ENCODE measurements around the gene FFAR2.

The FFAR2 gene

GRCh38 chr19:35427187-35427586 lies 20.9 kb upstream of the FFAR2 start:
- DNase-seq, result no peak

- DNase-seq, result no peak
Measured at GRCh38 chr19:35429698-35430408, 18.2 kb upstream of the FFAR2 start.

- no peak for DNase-seq
Measured at GRCh38 chr19:35430409-35431144, 17.5 kb upstream of the FFAR2 start.

- no peak for DNase-seq
Measured at GRCh38 chr19:35431145-35431807, 16.8 kb upstream of the FFAR2 start.

- DNase-seq, result no peak
Measured at GRCh38 chr19:35432911-35433310, 15.1 kb upstream of the FFAR2 start.

- DNase-seq, result no peak
Measured at GRCh38 chr19:35433448-35433847, 14.6 kb upstream of the FFAR2 start.

GRCh38 chr19:35435896-35436295 lies 12.2 kb upstream of the FFAR2 start:
- no peak for DNase-seq

- no peak for DNase-seq
Measured at GRCh38 chr19:35436477-35437405, 11.3 kb upstream of the FFAR2 start.

GRCh38 chr19:35437406-35437951 lies 10.6 kb upstream of the FFAR2 start:
- no peak for DNase-seq

GRCh38 chr19:35438096-35438495 lies 10.0 kb upstream of the FFAR2 start:
- DNase-seq, result no peak

- no peak for DNase-seq
Measured at GRCh38 chr19:35438527-35438926, 9.5 kb upstream of the FFAR2 start.

- no peak for DNase-seq
Measured at GRCh38 chr19:35439921-35440320, 8.1 kb upstream of the FFAR2 start.

GRCh38 chr19:35442091-35442490 lies 6.0 kb upstream of the FFAR2 start:
- no peak for DNase-seq

GRCh38 chr19:35444735-35445134 lies 3.3 kb upstream of the FFAR2 start:
- DNase-seq, result no peak

GRCh38 chr19:35445826-35446593 lies 2.0 kb upstream of the FFAR2 start:
- DNase-seq, result no peak

- DNase-seq, result no peak
Measured at GRCh38 chr19:35449359-35450043, 1.4 kb downstream of the FFAR2 start.

- DNase-seq, result no peak
Measured at GRCh38 chr19:35451338-35452096, 3.5 kb downstream of the FFAR2 start.

- no peak for DNase-seq
Measured at GRCh38 chr19:35454663-35455062, 6.6 kb downstream of the FFAR2 start.

GRCh38 chr19:35455616-35456201 lies 7.7 kb downstream of the FFAR2 start:
- DNase-seq, result no peak

GRCh38 chr19:35457173-35457572 lies 9.1 kb downstream of the FFAR2 start:
- DNase-seq, result no peak
